GM12878 (cell line): ENCODE measurements around the gene GLB1L2. TPM values are rescaled to one million over a fixed set of nuclear protein-coding genes. Genes with fewer than 3 reads are reported as not detected.

ENCODE experiments used
- ATAC-seq: fragments of 200-7000 bp; cut with Tn5 transposase; 3 replicates; pipeline ENCODE4 v1.9.1; 2020; ENCODE audit warnings: mild to moderate bottlenecking, moderate library complexity
- BruUV-seq: library from RNA; stranded (reverse); fragments of 400-500 nt; replicated peaks from 2 replicates; lab custom pipeline; 2021; lab: Mats Ljungman, UMichigan
- CTCF ChIA-PET: fragments of 300-600 bp; sonication (Branson Sonifier 250); formaldehyde crosslinking; extraction: SDS; loops from one replicate; lab custom pipeline; 2021; ENCODE audit warnings: inconsistent platforms; lab: Yijun Ruan, JAX
- POLR2A ChIA-PET: fragments of 350-600 bp; formaldehyde crosslinking; extraction: SDS; loops from one replicate; lab custom pipeline; 2021; ENCODE audit warnings: inconsistent platforms; lab: Charles Lee
- RAD21 ChIA-PET: fragments of 300-600 bp; sonication (Branson Sonifier 250); formaldehyde crosslinking; loops from one replicate; lab custom pipeline; 2023; ENCODE audit warnings: antibody characterized with exemption; ENCODE audit not compliant: unreplicated experiment; lab: Charles Lee
- SMC1A ChIA-PET: fragments of 300-600 bp; sonication (Branson Sonifier 250); formaldehyde crosslinking; loops from one replicate; lab custom pipeline; 2023; ENCODE audit not compliant: unreplicated experiment, uncharacterized antibody; lab: Charles Lee
- DNase-seq: peaks from one replicate; pipeline ENCODE4 v3.0.0-alpha.2; 2011; ENCODE audit warnings: low read depth, low spot score
- FAIRE-seq: peaks from 3 replicates; lab custom pipeline; 2011; peaks lifted over from hg19 to GRCh38; lab: Jason Lieb, UNC
- H2AFZ ChIP-seq: 2 replicates; pipeline ENCODE4 v1.6.0; 2011; ENCODE audit warnings: low read depth, low read length, control low read depth; ENCODE audit not compliant: control insufficient read depth
- H3K27ac ChIP-seq: 2 replicates; pipeline ENCODE4 v1.5.1; 2011; ENCODE audit warnings: control low read depth; ENCODE audit not compliant: control insufficient read depth, insufficient read depth
- H3K27me3 ChIP-seq, 2 experiments: replicated peaks in 1 of 2; 2 replicates each; pipeline versions ENCODE4 v1.6.0 to v1.6.1; 2011; ENCODE audit warnings: low read length in 1 of 2; ENCODE audit not compliant: control insufficient read depth in 2 of 2, insufficient read depth in 2 of 2
- H3K36me3 ChIP-seq, 2 experiments: 2 replicates each; pipeline ENCODE4 v1.5.1; 2011; ENCODE audit warnings: low read length in 1 of 2; ENCODE audit not compliant: control insufficient read depth in 2 of 2, insufficient read depth in 2 of 2
- H3K4me1 ChIP-seq: 2 replicates; pipeline ENCODE4 v1.6.1; 2011; ENCODE audit warnings: mild to moderate bottlenecking, low read length, moderate library complexity, mixed read lengths; ENCODE audit not compliant: control insufficient read depth, insufficient read depth
- H3K4me2 ChIP-seq: 2 replicates; pipeline ENCODE4 v1.6.0; 2011; ENCODE audit warnings: control low read depth; ENCODE audit not compliant: control insufficient read depth, insufficient read depth
- H3K4me3 ChIP-seq: fragments of 200-600 bp; sonication (generic); 2 replicates; pipeline ENCODE4 v1.5.1; 2016
- H3K79me2 ChIP-seq: 2 replicates; pipeline ENCODE4 v1.6.0; 2011; ENCODE audit warnings: low read length; ENCODE audit not compliant: control insufficient read depth, insufficient read depth
- H3K9ac ChIP-seq: 2 replicates; pipeline ENCODE4 v1.8.0; 2011; ENCODE audit warnings: low read length, control low read depth, mixed read lengths; ENCODE audit not compliant: control insufficient read depth, insufficient read depth
- H3K9me3 ChIP-seq: replicated peaks from 3 replicates; pipeline ENCODE4 v1.5.1; 2011; ENCODE audit warnings: mild to moderate bottlenecking, low read length; ENCODE audit not compliant: control insufficient read depth, insufficient read depth
- H4K20me1 ChIP-seq: 2 replicates; pipeline ENCODE4 v1.6.0; 2011; ENCODE audit not compliant: control insufficient read depth, insufficient read depth
- CHD1 ChIP-seq: IDR thresholded peaks from 2 replicates; pipeline ENCODE4 v1.6.1; 2012; ENCODE audit warnings: low read depth, low read length, improper control_type of control experiment
- CHD2 ChIP-seq: IDR thresholded peaks from 2 replicates; pipeline ENCODE4 v1.6.1; 2011; ENCODE audit warnings: low read depth, low read length, improper control_type of control experiment, borderline replicate concordance
- CHD4 ChIP-seq: fragments of 200-600 bp; sonication (generic); IDR thresholded peaks from 2 replicates; pipeline ENCODE4 v1.6.1; 2016; ENCODE audit warnings: mild to moderate bottlenecking
- GABPA ChIP-seq: IDR thresholded peaks from 2 replicates; pipeline ENCODE4 v1.6.1; 2014; ENCODE audit warnings: antibody characterized with exemption, low read depth, mild to moderate bottlenecking, inconsistent platforms
- HDAC6 ChIP-seq: fragments of 200-600 bp; sonication (generic); IDR thresholded peaks from one replicate; pipeline ENCODE4 v1.8.0; 2017; ENCODE audit warnings: antibody characterized with exemption; ENCODE audit not compliant: unreplicated experiment
- IRF4 ChIP-seq: IDR thresholded peaks from 2 replicates; pipeline ENCODE4 v1.6.1; 2011; ENCODE audit warnings: low read depth, low read length
- KLF5 ChIP-seq: fragments of 450-650 bp; IDR thresholded peaks from 2 replicates; pipeline ENCODE4 v1.6.1; 2014; ENCODE audit warnings: mild to moderate bottlenecking; ENCODE audit not compliant: partially characterized antibody
- PAX8 ChIP-seq: fragments of 450-650 bp; IDR thresholded peaks from 2 replicates; pipeline ENCODE4 v1.6.1; 2017; ENCODE audit warnings: mild to moderate bottlenecking, moderate library complexity
- RELB ChIP-seq: fragments of 450-650 bp; IDR thresholded peaks from 2 replicates; pipeline ENCODE4 v1.6.1; 2017; ENCODE audit warnings: low read depth, mild to moderate bottlenecking, moderate library complexity
- SKIL ChIP-seq: fragments of 450-650 bp; IDR thresholded peaks from 2 replicates; pipeline ENCODE4 v1.6.1; 2017; ENCODE audit warnings: mild to moderate bottlenecking, low read depth, inconsistent platforms; ENCODE audit not compliant: poor library complexity, severe bottlenecking
- TARDBP ChIP-seq: IDR thresholded peaks from 2 replicates; pipeline ENCODE4 v1.6.1; 2016; ENCODE audit warnings: borderline replicate concordance
- ZNF592 ChIP-seq: fragments of 450-650 bp; IDR thresholded peaks from 2 replicates; pipeline ENCODE4 v1.6.1; 2017; ENCODE audit warnings: mild to moderate bottlenecking, moderate library complexity
- ZSCAN29 ChIP-seq: fragments of 450-650 bp; IDR thresholded peaks from 2 replicates; pipeline ENCODE4 v1.6.1; 2017; ENCODE audit warnings: mild to moderate bottlenecking, moderate library complexity
- WGBS: methylation state at CpG from one replicate; pipeline ENCODE4 v1.1.6; 2016; ENCODE audit warnings: low lambda C conversion rate; ENCODE audit not compliant: insufficient replicate concordance, insufficient coverage; ENCODE audit errors: missing lambda C conversion rate; 5-methylcytosine and 5-hydroxymethylcytosine counted together
- in situ Hi-C: fragments of 300-500 bp; cut with MboI; formaldehyde crosslinking; loops from 9 replicates; pipeline ENCODE4 v1.14.3; 2018; ENCODE audit warnings: mixed read lengths
- intact Hi-C: fragments of 100-400 bp; cut with micrococcal nuclease; formaldehyde crosslinking; loops from one replicate; pipeline ENCODE4 v1.14.2; 2022; ENCODE audit not compliant: unreplicated experiment
- polyA plus RNA-seq, 11 experiments: library from polyadenylated mRNA; depleted of rRNA in 4 of 11; unstranded in 6 of 11; stranded (reverse) in 5 of 11; fragments of >200 nt; fragmentation: Nextera tagmentation in 4 of 11; fragmentation: Illumina TruSeq in 1 of 11; extraction: Ambion mirVana in 4 of 11; extraction: Trizol in 1 of 11; gene quantifications; 1 replicate in 1 of 11; 2 replicates in 10 of 11; pipeline versions ENCODE4 v1.2.1 to v1.2.3, GENCODE V29; 2011 to 2016; ENCODE audit warnings: inconsistent platforms in 2 of 11, missing spikeins in 2 of 11, low read depth in 1 of 11
- total RNA-seq, 4 experiments: library from RNA; depleted of rRNA in 3 of 4; stranded (reverse); fragments of >200 nt in 3 of 4; fragmentation: Illumina TruSeq in 1 of 4; extraction: Trizol in 1 of 4; gene quantifications; 2 replicates each; pipeline versions ENCODE4 v1.2.1 to v1.2.3, GENCODE V29; 2013 to 2021

GLB1L2 gene
- total and polyA plus RNA-seq, 10 of the 15 experiments (the other 5 are each of a cell fraction or from before 2014, with no cell fraction given): 0.04 to 0.85 (median 0.49) TPM

- no peak for DNase-seq
- H3K4me3 ChIP-seq: no peak overlapping the region
- CTCF ChIA-PET: no interaction called here
- H4K20me1 ChIP-seq: no peaks in the 10 kb centered on the region
- no peak overlapping the region for H3K27ac ChIP-seq
- no peak for TF ChIP-seq ZNF592
- TF ChIP-seq KLF5: no peak
- no peak for TF ChIP-seq HDAC6
- TF ChIP-seq ZSCAN29: no peak
- no peak for TF ChIP-seq SKIL
- no peak for TF ChIP-seq CHD4
- no peak for TF ChIP-seq CHD1
- no peak for TF ChIP-seq IRF4
- TF ChIP-seq TARDBP: no peak
- TF ChIP-seq GABPA: no peak
- TF ChIP-seq PAX8: no peak
- TF ChIP-seq CHD2: no peak
- no peak for TF ChIP-seq RELB
- TF ChIP-seq, all 136 proteins: peak for 0
- ChIA-PET POLR2A (no interaction called here), SMC1A (no interaction called here), RAD21 (no interaction called here)
- WGBS: 66% methylated on average over 5 of the region's 5 CpGs
- no peak overlapping the region for H3K4me2 ChIP-seq
- H3K4me1 ChIP-seq: no peaks in the 10 kb centered on the region
- no TSS peak for BruUV-seq
- FAIRE-seq (no peak), ATAC-seq (no peak)
- intact Hi-C loops (no loop called here), in situ Hi-C loops (no loop called here)
- no peaks in the 10 kb centered on the region; the same call in 2 of the 3 replicates for H3K9me3 ChIP-seq
- H2AFZ ChIP-seq: no peak overlapping the region
- H3K36me3 ChIP-seq: no peaks in the 10 kb centered on the region
- no peak overlapping the region for H3K9ac ChIP-seq
- H3K27me3 ChIP-seq: no peaks in the 10 kb centered on the region
- H3K79me2 ChIP-seq: no peaks in the 10 kb centered on the region
Measured at GRCh38 chr11:134312807-134313206, 19.0 kb upstream of the GLB1L2 start.
